ENCODE data around the gene WDR27. TPM values are rescaled to one million over a fixed set of nuclear protein-coding genes. Genes with fewer than 3 reads are reported as not detected.

The WDR27 gene
- total and polyA plus RNA-seq, 10 of the 15 experiments (the other 5 are each of a cell fraction or from before 2014, with no cell fraction given) = 1.9 to 33.2 (median 19.0) TPM

DNA sequence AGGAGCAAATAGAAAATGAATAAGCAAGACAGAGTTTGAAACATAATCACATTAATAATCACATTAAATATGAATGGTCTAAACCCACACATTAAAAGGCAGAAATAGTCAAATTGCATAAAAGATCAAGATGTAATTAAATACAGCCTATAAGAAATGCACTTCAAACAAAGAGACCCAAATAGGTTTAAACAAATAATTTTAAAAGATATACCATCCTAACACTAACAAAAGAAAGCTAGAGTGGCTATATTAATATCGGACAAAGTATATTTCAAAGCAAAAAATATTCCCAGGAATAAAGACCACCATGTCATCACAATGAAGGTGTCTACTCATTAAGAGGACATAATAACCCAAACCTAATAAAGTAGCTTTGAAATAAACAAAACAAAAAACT lies 140.2 kb downstream of the WDR27 start:
- ChIA-PET RAD21 (ENCODE audit: unreplicated experiment) (no interaction called here), SMC1A (ENCODE audit: uncharacterized antibody, unreplicated experiment) (no interaction called here), POLR2A (no interaction called here), CTCF (no interaction called here)
- H3K36me3 ChIP-seq (ENCODE audit: control insufficient read depth in 2 of 2, insufficient read depth in 2 of 2, low read length in 1 of 2) = no peaks in the 10 kb centered on the region
- no peak overlapping the region for H3K27ac ChIP-seq (ENCODE audit: control insufficient read depth, insufficient read depth)
- no peak overlapping the region for H2AFZ ChIP-seq (ENCODE audit: control insufficient read depth, low read depth, low read length)
- no TSS peak for BruUV-seq (replicated peaks)
- no peak overlapping the region for H3K9ac ChIP-seq (ENCODE audit: control insufficient read depth, insufficient read depth, low read length)
- H3K4me3 ChIP-seq = no peak overlapping the region
- TF ChIP-seq SRF (IDR thresholded peaks at IDR 0.05; ENCODE audit: low read depth in 2 of 2, low read length in 2 of 2) (no peak), GATAD2B (conservative IDR thresholded peaks at IDR 0.05; ENCODE audit: low read depth) (no peak), CBFB (IDR thresholded peaks at IDR 0.05; ENCODE audit: low read depth) (no peak), BHLHE40 (IDR thresholded peaks at IDR 0.05; ENCODE audit: borderline replicate concordance in 1 of 2, low read depth in 2 of 2, low read length in 1 of 2) (no peak), SIN3A (IDR thresholded peaks at IDR 0.05; ENCODE audit: low read depth, low read length) (no peak), BACH1 (IDR thresholded peaks at IDR 0.05; ENCODE audit: borderline replicate concordance) (no peak), ZBED1 (IDR thresholded peaks at IDR 0.05; ENCODE audit: borderline replicate concordance) (no peak), CHD1 (IDR thresholded peaks at IDR 0.05; ENCODE audit: low read depth, low read length) (no peak), PAX8 (IDR thresholded peaks at IDR 0.05) (no peak), BMI1 (IDR thresholded peaks at IDR 0.05; ENCODE audit: borderline replicate concordance) (no peak), SPI1 (IDR thresholded peaks at IDR 0.05; ENCODE audit: borderline replicate concordance, insufficient read depth, low read depth, low read length) (no peak)
- TF ChIP-seq, protein P1, sequence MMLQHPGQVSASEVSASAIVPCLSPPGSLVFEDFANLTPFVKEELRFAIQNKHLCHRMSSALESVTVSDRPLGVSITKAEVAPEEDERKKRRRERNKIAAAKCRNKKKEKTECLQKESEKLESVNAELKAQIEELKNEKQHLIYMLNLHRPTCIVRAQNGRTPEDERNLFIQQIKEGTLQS (IDR thresholded peaks at IDR 0.05; ENCODE audit: borderline replicate concordance, extremely low read depth, low read depth, low read length) = no peak
- no peak for ATAC-seq
- H3K4me2 ChIP-seq (ENCODE audit: control insufficient read depth, insufficient read depth) = no peak overlapping the region
- intact Hi-C loops (cut with micrococcal nuclease; ENCODE audit: unreplicated experiment) = no loop called here
- no peaks in the 10 kb centered on the region for H3K79me2 ChIP-seq (ENCODE audit: control insufficient read depth, insufficient read depth, low read length)
- no peak for DNase-seq (ENCODE audit: low read depth, low spot score)
- FAIRE-seq = no peak
- WGBS (ENCODE audit: insufficient coverage, insufficient replicate concordance, low lambda C conversion rate, missing lambda C conversion rate) = 100% methylated on average over 1 of the region's 1 CpG
- no peaks in the 10 kb centered on the region for H4K20me1 ChIP-seq (ENCODE audit: control insufficient read depth, insufficient read depth)
- no peaks in the 10 kb centered on the region for H3K27me3 ChIP-seq (replicated peaks in 1 of 2; ENCODE audit: control insufficient read depth in 2 of 2, insufficient read depth in 2 of 2, low read length in 1 of 2)
- H3K4me1 ChIP-seq (ENCODE audit: control insufficient read depth, insufficient read depth, low read length) = peaks cover 8% of the 10 kb centered on the region
- in situ Hi-C loops (cut with MboI) = no loop called here
- peaks cover 2% of the 10 kb centered on the region; the same call in 2 of the 3 replicates for H3K9me3 ChIP-seq (replicated peaks; ENCODE audit: control insufficient read depth, insufficient read depth, low read length)
